GM19025 (cell line): ENCODE measurements around the gene RYK.

Experiments used
- ATAC-seq: cut with Tn5 transposase; IDR thresholded peaks from one replicate; pipeline ENCODE4 v1.9.1; 2021; ENCODE audit warnings: mild to moderate bottlenecking, low read depth, moderate library complexity; ENCODE audit not compliant: unreplicated experiment

Gene RYK

GRCh38 chr3:134161898-134162615 lies 88.6 kb downstream of the RYK start:
- ATAC-seq, result no peak

- ATAC-seq, result no peak
Measured at GRCh38 chr3:134155446-134155845, 95.2 kb downstream of the RYK start.

GRCh38 chr3:134153761-134154160 lies 96.9 kb downstream of the RYK start:
- ATAC-seq, result no peak

- no peak for ATAC-seq
Measured at GRCh38 chr3:134150476-134150875, 100.2 kb downstream of the RYK start.

- no peak for ATAC-seq
Measured at GRCh38 chr3:134149286-134149685, 101.4 kb downstream of the RYK start.

- ATAC-seq, result no peak
Measured at GRCh38 chr3:134148534-134148933, 102.1 kb downstream of the RYK start.

GRCh38 chr3:134147411-134147810 lies 103.2 kb downstream of the RYK start:
- no peak for ATAC-seq

GRCh38 chr3:134146666-134147065 lies 104.0 kb downstream of the RYK start:
- ATAC-seq, result no peak

GRCh38 chr3:134145183-134145582 lies 105.5 kb downstream of the RYK start:
- ATAC-seq, result no peak

GRCh38 chr3:134144694-134145093 lies 106.0 kb downstream of the RYK start:
- no peak for ATAC-seq

GRCh38 chr3:134143828-134144401 lies 106.7 kb downstream of the RYK start:
- no peak for ATAC-seq

GRCh38 chr3:134136604-134137003 lies 114.1 kb downstream of the RYK start:
- ATAC-seq, result no peak

- ATAC-seq, result no peak
Measured at GRCh38 chr3:134134698-134135415, 115.8 kb downstream of the RYK start.

GRCh38 chr3:134134240-134134639 lies 116.4 kb downstream of the RYK start:
- no peak for ATAC-seq

GRCh38 chr3:134132961-134133360 lies 117.7 kb downstream of the RYK start:
- no peak for ATAC-seq

GRCh38 chr3:134126153-134126552 lies 124.5 kb downstream of the RYK start:
- ATAC-seq, result no peak

- ATAC-seq, result no peak
Measured at GRCh38 chr3:134114726-134115125, 135.9 kb downstream of the RYK start.

- no peak for ATAC-seq
Measured at GRCh38 chr3:134111616-134112015, 139.0 kb downstream of the RYK start.

GRCh38 chr3:134110963-134111362 lies 139.7 kb downstream of the RYK start:
- ATAC-seq, result no peak
